MM.1S (cell line): ENCODE measurements around the gene MASP2.

Experiments
- DNase-seq: peaks from one replicate; pipeline ENCODE4 v3.0.0-alpha.2; 2015
- H2AFZ ChIP-seq: fragments of 300-600 bp; sonication (generic); 2 replicates; pipeline ENCODE4 v1.6.0; 2016; ENCODE audit warnings: antibody characterized with exemption, low read length
- H3F3A ChIP-seq: fragments of 300-600 bp; sonication (generic); 2 replicates; pipeline ENCODE4 v1.6.1; 2016; ENCODE audit warnings: mild to moderate bottlenecking, antibody characterized with exemption, low read length, moderate library complexity, mixed read lengths; ENCODE audit not compliant: insufficient read depth
- H3K27ac ChIP-seq: fragments of 300-600 bp; sonication (generic); 2 replicates; pipeline ENCODE4 v1.5.1; 2016; ENCODE audit warnings: mild to moderate bottlenecking, low read length
- H3K27me3 ChIP-seq: fragments of 300-600 bp; sonication (generic); replicated peaks from 2 replicates; pipeline ENCODE4 v1.6.0; 2016; ENCODE audit warnings: low read length; ENCODE audit not compliant: insufficient read depth
- H3K36me3 ChIP-seq: fragments of 300-600 bp; sonication (generic); replicated peaks from 2 replicates; pipeline ENCODE4 v1.6.1; 2016; ENCODE audit warnings: mild to moderate bottlenecking, low read length, mixed read lengths; ENCODE audit not compliant: insufficient read depth
- H3K4me1 ChIP-seq: fragments of 300-600 bp; sonication (generic); 2 replicates; pipeline ENCODE4 v1.6.1; 2016; ENCODE audit warnings: low read length, mixed read lengths
- H3K4me2 ChIP-seq: fragments of 300-600 bp; sonication (generic); 2 replicates; pipeline ENCODE4 v1.6.0; 2016; ENCODE audit warnings: low read depth, low read length
- H3K4me3 ChIP-seq: fragments of 300-600 bp; sonication (generic); 2 replicates; pipeline ENCODE4 v1.5.1; 2016; ENCODE audit warnings: low read length, mixed read lengths
- H3K79me2 ChIP-seq: fragments of 300-600 bp; sonication (generic); 2 replicates; pipeline ENCODE4 v1.6.1; 2016; ENCODE audit warnings: mixed run types, low read length, mixed read lengths
- H3K9ac ChIP-seq: fragments of 300-600 bp; sonication (generic); 2 replicates; pipeline ENCODE4 v1.6.1; 2016; ENCODE audit warnings: low read length, mixed read lengths
- H3K9me2 ChIP-seq: fragments of 300-600 bp; sonication (generic); replicated peaks from 2 replicates; pipeline ENCODE4 v1.6.1; 2016; ENCODE audit warnings: mild to moderate bottlenecking, low read length, mixed read lengths; ENCODE audit not compliant: insufficient read depth
- H3K9me3 ChIP-seq: fragments of 300-600 bp; sonication (generic); replicated peaks from 2 replicates; pipeline ENCODE4 v1.6.1; 2016; ENCODE audit warnings: mild to moderate bottlenecking, low read length, mixed read lengths; ENCODE audit not compliant: insufficient read depth
- H4K20me1 ChIP-seq: fragments of 300-600 bp; sonication (generic); 2 replicates; pipeline ENCODE4 v1.6.1; 2016; ENCODE audit warnings: mild to moderate bottlenecking, low read length, moderate library complexity, mixed read lengths; ENCODE audit not compliant: insufficient read depth
- CTCF ChIP-seq: fragments of 300-600 bp; sonication (generic); IDR thresholded peaks from 2 replicates; pipeline ENCODE4 v1.5.1; 2016; ENCODE audit warnings: antibody characterized with exemption, low read length, mixed read lengths
- EZH2 ChIP-seq: fragments of 300-600 bp; sonication (generic); optimal IDR thresholded peaks from 2 replicates; pipeline ENCODE3; 2017; ENCODE audit warnings: low read depth, mild to moderate bottlenecking, antibody characterized with exemption, low read length, mixed read lengths
- EZH2phosphoT487 ChIP-seq: fragments of 300-600 bp; sonication (generic); IDR thresholded peaks from 2 replicates; pipeline ENCODE4 v1.6.1; 2018; ENCODE audit warnings: antibody characterized with exemption, low read length

MASP2 gene

GRCh38 chr1:10980841-10981727 lies 66.0 kb downstream of the MASP2 start:
- Histone ChIP-seq H3K27ac (no peak overlapping the region), H3K9me2 (no peaks in the 10 kb centered on the region), H3K27me3 (peaks cover 18% of the 10 kb centered on the region; the same call in 1 of the 2 replicates), H2AFZ (no peak overlapping the region), H3K4me2 (peak overlapping the region; percentile 7; the same call in 1 of the 2 replicates), H3K79me2 (no peaks in the 10 kb centered on the region), H3K9me3 (no peaks in the 10 kb centered on the region), H4K20me1 (no peaks in the 10 kb centered on the region), H3K36me3 (no peaks in the 10 kb centered on the region), H3K4me3 (no peak overlapping the region), H3K9ac (no peak overlapping the region), H3F3A (no peaks in the 10 kb centered on the region), H3K4me1 (peaks cover 7% of the 10 kb centered on the region)
- no peak for DNase-seq
- no peak for TF ChIP-seq CTCF
- no peak for TF ChIP-seq EZH2
- no peak for TF ChIP-seq EZH2phosphoT487

- H3K4me2 ChIP-seq, result peak overlapping the region; percentile 7; the same call in 1 of the 2 replicates
- no peaks in the 10 kb centered on the region for H3K9me3 ChIP-seq
- no peak for TF ChIP-seq CTCF
- TF ChIP-seq EZH2phosphoT487, result no peak
- TF ChIP-seq EZH2, result no peak
- DNase-seq, result no peak
- H3K36me3 ChIP-seq, result no peaks in the 10 kb centered on the region
- H3K27ac ChIP-seq, result no peak overlapping the region
- peaks cover 7% of the 10 kb centered on the region for H3K4me1 ChIP-seq
- H4K20me1 ChIP-seq, result no peaks in the 10 kb centered on the region
- no peaks in the 10 kb centered on the region for H3K79me2 ChIP-seq
- no peaks in the 10 kb centered on the region for H3K9me2 ChIP-seq
- H3K27me3 ChIP-seq, result peaks cover 18% of the 10 kb centered on the region; the same call in 1 of the 2 replicates
- H3K4me3 ChIP-seq, result no peak overlapping the region
- H2AFZ ChIP-seq, result no peak overlapping the region
- no peak overlapping the region for H3K9ac ChIP-seq
- H3F3A ChIP-seq, result no peaks in the 10 kb centered on the region
These were observed 66.9 kb downstream of the MASP2 start for GRCh38 chr1:10980094-10980577.

- no peak overlapping the region for H3K4me3 ChIP-seq
These were observed 67.5 kb downstream of the MASP2 start for GRCh38 chr1:10979483-10979920.

More at GRCh38 chr1:10979483-10979920, 67.5 kb downstream of the MASP2 start:
- H3K4me1 ChIP-seq, result peaks cover 7% of the 10 kb centered on the region
- no peaks in the 10 kb centered on the region for H3F3A ChIP-seq
- H3K4me2 ChIP-seq, result peak overlapping the region; percentile 7; the same call in 1 of the 2 replicates
- peak; percentile 78 for DNase-seq
- H3K27ac ChIP-seq, result no peak overlapping the region
- no peaks in the 10 kb centered on the region for H3K9me2 ChIP-seq
- no peaks in the 10 kb centered on the region for H3K36me3 ChIP-seq
- no peaks in the 10 kb centered on the region for H3K79me2 ChIP-seq
- TF ChIP-seq CTCF (no peak), EZH2 (no peak), EZH2phosphoT487 (no peak)
- no peaks in the 10 kb centered on the region for H3K9me3 ChIP-seq
- H3K9ac ChIP-seq, result no peak overlapping the region
- no peak overlapping the region for H2AFZ ChIP-seq
- H3K27me3 ChIP-seq, result peaks cover 18% of the 10 kb centered on the region
- H4K20me1 ChIP-seq, result no peaks in the 10 kb centered on the region
